ENCODE data around the gene RUVBL1. TPM values are rescaled to one million over a fixed set of nuclear protein-coding genes. Genes with fewer than 3 reads are reported as not detected.

RUVBL1 gene
- total RNA-seq, 1 donor: 50.6 TPM

DNA sequence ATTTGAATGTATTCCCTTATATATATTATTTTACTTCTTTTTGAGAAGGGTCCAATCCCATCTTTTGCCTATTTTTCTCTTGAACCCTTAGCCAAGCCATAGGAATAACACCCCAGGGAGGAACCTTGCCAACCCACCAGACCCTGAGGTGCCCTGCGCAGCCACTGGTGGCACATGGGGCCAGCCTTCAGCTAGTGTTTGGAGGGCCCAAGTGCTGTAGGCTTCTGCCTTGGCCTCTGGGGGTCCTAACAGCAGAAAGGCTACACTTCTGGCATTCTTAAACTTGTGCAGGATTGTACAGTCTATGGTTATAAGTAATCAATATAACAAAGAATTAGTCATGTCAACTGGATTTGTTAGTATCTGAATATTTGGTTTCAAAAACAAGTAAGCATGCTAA is 34.5 kb downstream of the RUVBL1 start:
- no peak overlapping the region for H3K4me3 ChIP-seq (ENCODE audit: low read depth, low read length)
- no peak for DNase-seq (ENCODE audit: low read depth)
- TF ChIP-seq, protein P1, sequence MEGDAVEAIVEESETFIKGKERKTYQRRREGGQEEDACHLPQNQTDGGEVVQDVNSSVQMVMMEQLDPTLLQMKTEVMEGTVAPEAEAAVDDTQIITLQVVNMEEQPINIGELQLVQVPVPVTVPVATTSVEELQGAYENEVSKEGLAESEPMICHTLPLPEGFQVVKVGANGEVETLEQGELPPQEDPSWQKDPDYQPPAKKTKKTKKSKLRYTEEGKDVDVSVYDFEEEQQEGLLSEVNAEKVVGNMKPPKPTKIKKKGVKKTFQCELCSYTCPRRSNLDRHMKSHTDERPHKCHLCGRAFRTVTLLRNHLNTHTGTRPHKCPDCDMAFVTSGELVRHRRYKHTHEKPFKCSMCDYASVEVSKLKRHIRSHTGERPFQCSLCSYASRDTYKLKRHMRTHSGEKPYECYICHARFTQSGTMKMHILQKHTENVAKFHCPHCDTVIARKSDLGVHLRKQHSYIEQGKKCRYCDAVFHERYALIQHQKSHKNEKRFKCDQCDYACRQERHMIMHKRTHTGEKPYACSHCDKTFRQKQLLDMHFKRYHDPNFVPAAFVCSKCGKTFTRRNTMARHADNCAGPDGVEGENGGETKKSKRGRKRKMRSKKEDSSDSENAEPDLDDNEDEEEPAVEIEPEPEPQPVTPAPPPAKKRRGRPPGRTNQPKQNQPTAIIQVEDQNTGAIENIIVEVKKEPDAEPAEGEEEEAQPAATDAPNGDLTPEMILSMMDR (IDR thresholded peaks at IDR 0.05; ENCODE audit: insufficient read depth, low read length): no peak

DNA sequence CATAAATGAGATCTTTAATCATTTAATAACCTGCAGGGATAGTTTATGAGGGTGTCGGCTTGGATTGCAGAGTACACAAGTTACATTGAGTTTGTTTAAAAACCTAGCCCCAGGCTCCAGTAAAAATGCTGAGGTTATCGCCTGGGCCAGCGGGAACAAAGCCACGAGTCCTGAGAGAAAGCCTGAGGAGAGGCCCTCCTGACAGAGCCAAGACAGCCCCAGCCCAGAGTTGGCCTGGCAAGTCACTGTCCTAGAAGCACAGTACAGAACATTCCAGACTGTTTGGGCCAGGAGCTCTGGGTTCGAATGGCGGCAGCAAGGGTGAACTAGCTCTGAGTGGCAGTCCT is 39.0 kb downstream of the RUVBL1 start:
- no peak overlapping the region for H3K4me3 ChIP-seq (ENCODE audit: low read depth, low read length)
- TF ChIP-seq, protein P1 (IDR thresholded peaks at IDR 0.05; ENCODE audit: insufficient read depth, low read length): no peak
- DNase-seq (ENCODE audit: low read depth): peak; percentile 30

DNA sequence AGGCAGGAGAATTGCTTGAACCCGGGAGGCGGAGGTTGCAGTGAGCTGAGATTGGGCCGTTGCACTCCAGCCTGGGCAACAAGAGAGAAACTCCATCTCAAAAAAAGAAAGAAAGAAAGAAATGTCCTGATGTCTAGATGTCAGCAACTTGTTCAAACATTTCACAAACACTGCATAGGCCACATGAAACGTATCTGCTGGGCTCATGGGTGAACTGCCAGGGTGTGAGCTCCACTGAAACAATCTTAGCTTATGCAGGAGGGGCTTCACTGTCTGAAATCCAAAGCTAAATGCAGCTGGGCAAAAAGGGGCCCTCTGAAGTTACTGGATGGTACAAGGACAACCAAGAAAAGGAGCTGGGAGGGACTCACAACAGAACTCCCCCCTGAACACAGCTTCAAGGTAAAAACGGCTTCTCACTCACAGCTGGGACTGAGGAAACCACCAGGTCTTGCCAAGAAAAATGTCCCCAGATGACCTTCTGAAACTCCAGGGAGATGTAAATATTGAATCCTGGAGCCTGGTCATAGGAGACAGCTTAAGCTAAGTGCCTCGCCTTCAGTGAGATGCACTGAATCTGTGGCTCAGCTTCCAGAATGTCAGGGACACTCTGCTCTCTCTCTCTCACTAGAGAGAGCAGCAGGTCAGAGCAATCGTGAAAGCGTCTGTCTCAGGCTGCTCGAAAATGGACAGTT is 39.5 kb downstream of the RUVBL1 start:
- no peak overlapping the region for H3K4me3 ChIP-seq (ENCODE audit: low read depth, low read length)
- TF ChIP-seq, protein P1 (IDR thresholded peaks at IDR 0.05; ENCODE audit: insufficient read depth, low read length): no peak
- DNase-seq (ENCODE audit: low read depth): peak; percentile 43

DNA sequence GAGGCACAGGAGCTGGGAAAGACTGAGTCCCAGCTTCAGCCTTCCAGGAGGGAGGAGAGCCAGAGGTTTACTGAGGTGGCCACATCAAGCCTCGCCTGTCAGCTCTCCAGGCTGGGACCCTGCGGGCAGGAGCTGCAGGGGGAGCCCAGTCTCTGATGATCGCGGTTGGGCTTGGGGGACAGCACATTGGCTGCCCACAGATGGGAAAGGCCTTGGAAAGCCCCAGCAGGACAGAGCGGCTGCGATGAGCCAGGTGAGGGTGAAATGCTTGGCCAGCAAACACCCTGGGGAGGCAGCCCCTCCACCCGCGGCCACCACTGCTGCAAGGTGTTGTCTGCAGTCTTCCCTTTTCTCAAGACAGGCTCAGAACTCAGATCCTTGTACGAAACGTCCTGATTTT is 40.2 kb downstream of the RUVBL1 start:
- TF ChIP-seq, protein P1 (IDR thresholded peaks at IDR 0.05; ENCODE audit: insufficient read depth, low read length): no peak
- H3K4me3 ChIP-seq (ENCODE audit: low read depth, low read length): no peak overlapping the region
- no peak for DNase-seq (ENCODE audit: low read depth)

DNA sequence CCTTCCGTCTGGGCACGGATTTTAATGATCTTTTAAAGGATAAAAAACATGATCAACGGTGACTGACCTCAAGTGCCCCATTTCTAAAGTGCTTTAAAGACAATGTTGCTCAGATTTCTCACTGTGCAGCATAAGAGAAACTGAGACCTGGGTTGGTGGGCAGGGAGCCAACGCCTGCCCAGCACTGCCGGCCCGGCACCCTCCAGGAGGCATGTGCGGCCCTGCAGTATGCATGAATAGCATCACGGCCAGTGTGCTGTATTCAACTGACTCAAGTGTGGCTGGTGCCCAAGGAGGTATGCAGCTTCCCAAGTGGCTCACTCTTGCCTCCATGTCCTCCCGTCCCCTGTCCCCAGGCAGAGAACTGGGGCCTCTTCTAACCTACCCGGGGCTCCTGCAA is 41.1 kb downstream of the RUVBL1 start:
- H3K4me3 ChIP-seq (ENCODE audit: low read depth, low read length): no peak overlapping the region
- TF ChIP-seq, protein P1 (IDR thresholded peaks at IDR 0.05; ENCODE audit: insufficient read depth, low read length): no peak
- DNase-seq (ENCODE audit: low read depth): no peak

DNA sequence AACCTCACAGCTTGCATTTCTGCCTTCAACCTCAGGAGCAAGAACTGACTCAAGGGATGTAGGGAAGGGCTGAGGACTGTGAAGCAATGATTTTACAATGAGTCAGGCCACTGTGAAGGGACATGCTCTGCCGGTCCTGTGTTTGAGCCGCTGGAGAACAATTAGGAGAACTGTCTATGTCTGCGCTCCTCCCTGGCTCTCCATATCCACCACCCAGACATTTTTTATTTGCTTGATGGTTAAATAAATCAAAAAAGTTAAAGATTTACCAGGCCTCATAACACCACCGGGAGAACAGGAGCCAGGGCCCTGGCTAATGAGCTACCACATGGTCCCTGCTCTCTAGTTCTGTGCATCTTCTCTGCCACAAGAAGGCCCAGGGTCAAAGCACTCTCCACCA is 41.8 kb downstream of the RUVBL1 start:
- TF ChIP-seq, protein P1 (IDR thresholded peaks at IDR 0.05; ENCODE audit: insufficient read depth, low read length): no peak
- peak; percentile 39 for DNase-seq (ENCODE audit: low read depth)
- no peak overlapping the region for H3K4me3 ChIP-seq (ENCODE audit: low read depth, low read length)

DNA sequence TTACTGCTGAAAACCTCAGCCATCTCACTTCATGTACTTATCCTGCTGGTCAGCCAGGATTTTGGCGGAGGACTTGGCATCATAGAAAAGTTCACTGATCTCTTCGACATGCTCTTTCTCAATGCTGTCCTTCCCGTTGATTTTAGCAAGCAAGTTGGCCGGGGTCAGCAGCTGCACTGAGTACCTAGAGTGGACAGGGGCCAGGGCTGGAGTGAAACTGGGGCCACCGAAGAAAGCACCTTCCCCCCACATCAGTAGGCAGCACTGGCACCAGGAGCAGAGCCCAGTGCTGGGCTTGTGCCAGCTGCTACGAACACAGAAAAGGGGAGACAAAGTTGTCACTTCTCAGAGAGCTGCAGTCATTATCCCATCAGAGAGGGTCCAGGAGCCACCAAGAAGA is 42.4 kb downstream of the RUVBL1 start:
- TF ChIP-seq, protein P1 (IDR thresholded peaks at IDR 0.05; ENCODE audit: insufficient read depth, low read length): no peak
- no peak for DNase-seq (ENCODE audit: low read depth)
- H3K4me3 ChIP-seq (ENCODE audit: low read depth, low read length): no peak overlapping the region

Measured in fibroblast of the aortic adventitia (primary cell).